ENCODE results near the gene HOMEZ.
"Not testable (repeated sequence)": the region's sequence is repeated elsewhere in the genome, so short reads cannot be mapped to it uniquely, and the experiment has no call there.

The HOMEZ gene

DNA sequence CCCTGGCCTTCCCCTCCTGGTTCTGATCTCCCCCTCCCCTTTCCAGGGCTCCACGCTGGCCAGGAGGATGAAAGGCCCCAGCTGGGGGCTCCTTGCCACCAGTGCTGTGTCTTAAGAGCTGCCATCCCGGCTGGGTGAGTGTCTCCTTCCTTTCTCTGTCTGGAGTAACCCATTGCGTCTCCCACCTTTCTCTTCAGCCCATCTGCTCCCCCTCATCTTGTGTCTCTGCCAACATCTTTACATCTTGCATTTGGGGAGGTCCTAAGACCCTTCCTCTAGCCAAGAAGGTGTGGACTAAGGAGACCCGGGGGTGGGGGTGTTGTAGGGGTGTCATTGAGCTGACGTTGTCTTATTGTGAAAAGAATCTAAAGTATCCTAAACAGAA is 21.2 kb upstream of the HOMEZ start:
- no peak for DNase-seq

DNA sequence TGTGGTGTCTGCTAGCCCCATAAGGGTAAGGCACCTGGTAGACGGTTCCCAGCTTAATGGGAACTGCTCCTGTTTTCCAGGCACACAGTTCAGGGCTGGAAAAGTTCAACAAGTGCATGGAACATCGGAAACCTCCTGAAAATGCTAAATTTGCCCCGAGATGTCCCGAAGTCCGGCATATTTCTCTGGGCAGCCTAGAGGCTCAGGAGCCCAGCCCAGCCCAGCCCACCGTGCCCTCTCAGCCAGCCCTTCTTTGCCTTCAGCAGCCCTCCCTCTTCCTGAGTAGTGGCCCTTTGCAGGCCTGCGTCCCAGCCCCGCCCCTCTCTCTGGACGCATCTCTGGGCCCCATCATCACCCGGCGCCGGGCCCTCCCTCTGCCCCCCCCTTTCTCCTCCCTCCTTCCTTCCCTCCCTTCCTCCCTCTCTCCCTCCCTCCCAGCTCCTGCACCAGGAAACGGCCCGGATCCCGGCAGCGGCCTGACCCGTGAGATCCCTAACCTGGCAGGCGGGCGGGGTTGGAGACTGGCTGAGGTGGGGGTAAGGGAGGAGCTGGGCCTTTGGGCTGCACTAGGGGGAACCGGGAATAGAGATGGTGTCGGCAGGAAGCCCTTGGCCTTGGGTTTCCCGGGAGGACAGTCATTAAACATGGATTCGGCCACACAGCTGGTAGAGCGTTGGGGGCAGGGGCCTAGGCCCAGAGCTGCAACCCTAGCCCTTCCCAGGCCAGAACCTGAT is 20.6 kb upstream of the HOMEZ start, which contains the start of gene BCL2L2:
Gene BCL2L2 (plus strand): TSS at position 422 of the 734 bp plus-strand sequence. CDS start 935 bp downstream, outside the sequence.
- peak; percentile 96 for DNase-seq

- DNase-seq: peak; percentile 74
Measured at GRCh38 chr14:23302290-23303225, 16.6 kb upstream of the HOMEZ start, which contains the start of gene PPP1R3E. Gene PPP1R3E, minus strand, starts transcription at chr14:23302859. Its CDS starts 283 bp downstream, at chr14:23302576.

DNA sequence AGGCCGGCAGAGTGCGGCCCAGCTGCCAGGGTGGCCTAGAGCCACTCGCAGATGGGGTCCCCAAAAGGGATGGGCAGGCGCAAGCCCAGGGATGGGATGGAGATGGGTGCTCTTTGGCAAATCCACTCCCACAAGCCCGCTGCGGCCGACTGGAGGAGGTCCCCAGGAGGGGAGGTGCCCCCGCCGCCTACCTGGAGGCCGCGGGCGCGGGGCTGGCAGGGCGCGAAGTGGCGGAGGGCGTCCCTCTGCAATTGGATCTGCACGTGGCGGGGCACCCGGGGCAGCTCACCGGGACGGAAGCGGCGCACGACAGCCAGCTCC is 16.0 kb upstream of the HOMEZ start:
- DNase-seq: no peak

DNA sequence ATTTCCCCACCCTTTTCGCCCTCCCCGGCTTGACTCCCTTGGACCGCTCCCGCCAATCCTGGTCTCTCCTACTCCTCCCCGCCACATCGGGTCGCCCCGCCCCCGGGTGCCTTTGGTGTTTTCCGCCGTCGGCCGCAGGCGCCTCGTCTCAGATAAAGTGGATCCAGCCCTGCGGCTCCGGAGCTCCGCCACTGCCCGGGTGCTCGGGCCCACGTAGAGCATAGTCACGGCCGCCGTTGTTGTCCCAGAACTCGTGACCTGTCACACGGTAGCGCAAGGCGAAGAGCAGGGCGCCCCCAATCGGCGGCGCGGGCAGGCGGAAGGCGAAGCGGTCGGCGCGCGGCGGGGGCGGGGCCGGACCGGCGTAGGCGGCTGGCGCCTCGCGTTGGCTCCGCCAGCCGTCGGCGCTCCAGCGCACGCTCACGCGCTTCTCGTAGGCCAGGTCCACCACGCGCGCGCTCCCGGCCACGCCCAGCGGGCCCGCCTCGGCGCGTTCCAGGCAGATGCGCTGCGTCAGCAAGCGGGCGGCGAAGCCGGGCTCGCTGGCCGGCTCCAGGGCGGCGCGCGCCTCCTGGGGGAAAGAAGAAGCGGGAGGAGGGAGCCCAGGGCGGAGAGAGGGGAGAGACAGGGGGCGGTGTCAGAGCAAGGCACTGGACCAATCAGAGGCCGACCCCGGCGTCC is 15.5 kb upstream of the HOMEZ start:
- DNase-seq: peak; percentile 99

DNA sequence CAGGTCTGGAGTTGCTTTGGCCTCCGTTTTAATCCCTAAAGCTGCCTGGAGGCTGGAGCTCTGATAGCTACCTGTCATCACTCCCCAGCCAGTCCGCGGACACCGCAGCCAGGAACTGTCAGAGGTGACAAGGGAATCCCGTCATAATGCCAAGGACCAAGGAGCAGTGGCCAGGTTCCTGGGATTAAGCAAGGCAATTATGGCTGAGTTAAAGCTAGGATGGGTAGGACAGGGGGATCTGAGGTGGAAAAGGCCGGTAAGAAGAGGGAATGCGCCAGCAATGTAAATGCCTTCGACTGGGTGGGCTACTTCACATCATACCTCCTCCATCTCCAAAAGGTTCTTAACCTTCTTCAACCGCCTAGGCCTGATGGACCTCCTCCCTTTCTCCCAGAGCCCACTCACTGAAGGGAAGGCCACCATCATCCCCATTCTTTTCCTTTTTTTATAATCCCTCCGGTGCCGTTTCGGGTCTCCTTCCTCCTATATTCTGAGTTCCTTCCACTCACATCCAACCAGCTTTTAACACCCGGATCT is 14.8 kb upstream of the HOMEZ start:
- no peak for DNase-seq

GRCh38 chr14:23299986-23300686 is 14.2 kb upstream of the HOMEZ start:
- DNase-seq: no peak

- DNase-seq: no peak
Measured at GRCh38 chr14:23299211-23299957, 13.5 kb upstream of the HOMEZ start.

DNA sequence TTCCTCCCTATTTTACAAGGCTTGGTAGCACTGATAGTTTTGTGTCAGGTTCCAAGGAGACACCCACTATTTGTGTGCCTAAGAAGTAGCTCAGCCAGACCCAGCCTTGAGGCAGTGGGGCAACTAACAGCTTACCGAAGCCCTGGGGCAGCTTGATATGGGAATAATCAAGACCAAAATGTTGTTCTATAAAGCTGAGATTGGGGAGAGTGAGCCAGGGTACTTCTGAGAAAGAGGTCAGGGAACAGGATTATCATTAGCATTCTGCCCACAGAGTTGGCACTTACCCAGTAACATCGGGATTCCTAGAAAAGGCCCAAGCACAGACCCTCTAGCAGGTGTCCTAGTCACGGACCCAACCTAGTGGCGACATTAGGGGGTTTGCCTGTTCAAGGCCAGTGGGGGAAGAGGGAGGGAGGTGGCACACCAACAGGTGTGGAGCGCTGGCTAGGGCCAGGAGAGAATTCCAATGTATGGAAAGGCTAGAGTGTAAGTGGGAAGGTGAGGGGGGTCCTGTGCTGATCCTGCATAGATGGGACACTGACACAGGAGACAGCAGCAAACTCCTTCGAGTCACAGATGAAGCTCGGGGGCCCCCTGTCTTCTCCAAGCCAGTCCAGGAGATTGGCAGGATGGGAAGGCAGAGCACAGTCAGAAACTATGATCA is 11.8 kb upstream of the HOMEZ start:
- DNase-seq: no peak

DNA sequence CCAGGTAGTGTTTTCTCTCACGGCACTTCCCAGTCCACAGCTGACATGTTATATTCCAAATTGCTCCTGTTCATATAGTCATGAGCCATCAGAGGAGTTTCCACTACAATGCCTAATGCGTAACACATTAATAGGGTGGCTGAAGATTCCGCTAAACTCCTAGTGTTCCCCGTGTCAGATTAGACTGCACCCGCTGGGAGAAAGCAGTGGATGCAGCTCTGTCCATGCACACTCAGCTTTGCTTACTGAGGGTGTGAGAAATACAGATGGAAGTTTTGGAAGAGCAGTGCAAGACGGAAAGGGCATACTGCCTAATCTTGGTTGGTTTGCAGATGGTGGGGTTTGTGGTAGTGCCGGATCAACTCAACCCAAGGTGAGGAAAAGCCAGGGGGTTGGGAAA is 11.2 kb upstream of the HOMEZ start:
- DNase-seq: no peak

GRCh38 chr14:23296012-23296777 is 10.3 kb upstream of the HOMEZ start:
- no peak for DNase-seq

DNA sequence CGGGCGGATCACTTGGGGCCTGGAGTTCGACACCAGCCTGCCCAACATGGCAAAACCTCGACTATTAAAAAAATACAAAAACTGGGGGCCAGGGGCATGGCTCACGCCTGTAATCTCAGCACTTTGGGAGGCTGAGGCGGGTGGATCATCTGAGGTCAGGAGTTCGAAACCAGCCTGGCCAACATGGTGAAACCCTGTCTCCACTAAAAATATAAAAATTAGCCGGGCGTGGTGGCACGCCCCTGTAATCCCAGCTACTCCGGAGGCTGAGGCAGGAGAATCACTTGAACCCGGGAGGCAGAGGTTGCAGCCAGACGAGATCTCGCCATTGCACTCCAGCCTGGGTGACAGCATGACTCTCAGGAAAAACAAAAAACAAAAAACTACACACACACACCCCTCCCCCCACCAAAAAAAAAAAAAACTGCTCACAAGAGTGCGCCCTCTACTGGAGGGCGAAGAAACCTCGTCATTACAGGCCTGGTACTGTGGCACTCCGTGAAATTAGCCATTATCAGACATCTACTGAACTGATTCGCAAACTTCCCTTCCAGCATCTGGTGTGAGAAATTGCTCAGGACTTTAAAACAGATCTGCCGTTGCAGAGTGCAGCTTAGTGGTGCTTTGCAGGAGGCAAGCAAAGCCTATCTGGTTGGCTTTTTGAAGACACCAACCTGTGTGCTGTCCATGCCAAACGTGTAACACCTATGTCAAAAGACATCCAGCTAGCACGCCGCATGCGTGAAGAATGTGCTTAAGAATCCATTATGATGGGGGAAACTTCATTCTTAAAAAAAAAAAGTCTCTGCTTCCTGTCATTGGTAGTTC is 9.0 kb upstream of the HOMEZ start:
- DNase-seq: peak; percentile 35

GRCh38 chr14:23286902-23287479 is 1.1 kb upstream of the HOMEZ start:
- no peak for DNase-seq

DNA sequence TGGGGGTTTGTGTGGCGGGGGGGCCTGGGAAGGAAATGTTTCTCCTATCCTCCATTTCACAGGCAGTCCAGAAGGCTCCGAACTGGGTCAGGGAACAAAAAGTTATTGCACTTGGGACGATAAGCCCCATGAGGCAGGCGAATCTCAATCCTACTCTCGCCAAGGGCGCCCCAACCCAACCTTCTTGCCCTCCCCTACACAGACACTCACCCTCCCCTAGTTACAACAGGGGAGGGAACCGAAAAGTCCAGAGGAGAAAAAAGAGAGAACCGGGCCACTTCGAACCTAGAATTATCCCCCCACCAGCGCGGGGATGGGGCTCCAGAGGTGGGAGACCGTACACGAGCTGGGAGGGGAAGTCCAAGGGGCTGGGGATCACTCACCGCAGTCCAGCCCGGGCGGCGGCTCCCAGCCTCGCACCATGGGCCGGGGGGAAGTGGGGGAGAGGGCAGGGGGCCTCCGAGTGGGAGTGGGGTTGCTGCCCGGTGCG is 357 bp downstream of the HOMEZ start:
- DNase-seq: no peak

- DNase-seq: no peak
Measured at GRCh38 chr14:23284654-23285529, 1.0 kb downstream of the HOMEZ start.

GRCh38 chr14:23281247-23281646 is 4.7 kb downstream of the HOMEZ start:
- DNase-seq: no peak

- not testable (repeated sequence) for DNase-seq
Measured at GRCh38 chr14:23277928-23278327, 8.0 kb downstream of the HOMEZ start.

DNA sequence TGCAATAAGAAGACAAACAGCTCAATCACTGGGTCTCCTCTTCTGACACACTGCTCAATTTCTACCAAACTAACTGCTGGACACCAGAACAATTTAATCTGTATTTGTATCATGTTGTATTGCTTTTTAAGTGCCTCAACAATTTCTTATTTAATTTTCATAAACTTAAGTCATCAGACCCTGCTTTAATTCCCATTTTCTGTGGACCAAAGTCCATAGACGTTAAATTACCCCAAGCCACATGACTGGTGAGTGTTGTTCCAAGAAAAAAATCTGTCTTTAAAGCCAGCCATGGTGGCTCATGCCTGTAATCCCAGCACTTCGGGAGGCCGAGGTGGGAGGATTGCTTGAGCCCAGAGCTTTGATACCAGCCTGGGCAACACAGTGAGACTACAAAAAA is 8.7 kb downstream of the HOMEZ start:
- DNase-seq: no peak
